Esophagus (tissue), 2 donors: Measurements from ENCODE around the gene TBL1XR1. TPM values are rescaled to one million over a fixed set of nuclear protein-coding genes. Genes with fewer than 3 reads are reported as not detected.

Experiments used
- H3K27ac ChIP-seq, 2 donors: one replicate each; pipeline ENCODE4 v1.5.1; 2013; ENCODE audit warnings: low read depth in 2 of 2, mild to moderate bottlenecking in 2 of 2, inconsistent platforms in 1 of 2, low read length in 1 of 2, moderate library complexity in 1 of 2
- H3K27me3 ChIP-seq, 2 donors: one replicate each; pipeline ENCODE4 v1.6.1; 2013; ENCODE audit warnings: low read length in 2 of 2, control low read depth in 1 of 2, mild to moderate bottlenecking in 1 of 2; ENCODE audit not compliant: insufficient read depth in 2 of 2, control insufficient read depth in 1 of 2
- H3K36me3 ChIP-seq, 2 donors: one replicate each; pipeline ENCODE4 v1.6.1; 2013; ENCODE audit warnings: low read length in 1 of 2; ENCODE audit not compliant: control insufficient read depth in 2 of 2, insufficient read depth in 2 of 2
- H3K4me1 ChIP-seq, 2 donors: one replicate each; pipeline ENCODE4 v1.6.1; 2013; ENCODE audit warnings: low read length in 1 of 2; ENCODE audit not compliant: control insufficient read depth in 2 of 2, insufficient read depth in 2 of 2
- H3K4me3 ChIP-seq, 2 donors: one replicate each; pipeline ENCODE4 v1.5.1; 2013; ENCODE audit warnings: low read length in 2 of 2, mild to moderate bottlenecking in 2 of 2, low read depth in 1 of 2, moderate library complexity in 1 of 2
- H3K9me3 ChIP-seq, 2 donors: one replicate each; pipeline ENCODE4 v1.6.1; 2013; ENCODE audit warnings: mild to moderate bottlenecking in 2 of 2, low read depth in 1 of 2, low read length in 1 of 2, moderate library complexity in 1 of 2; ENCODE audit not compliant: control insufficient read depth in 2 of 2, insufficient read depth in 1 of 2
- WGBS, 2 donors: extraction: QIAGEN DNeasy Blood & Tissue Kit; methylation state at CpG; one replicate each; pipeline ENCODE4 v1.1.7; 2013; 5-methylcytosine and 5-hydroxymethylcytosine counted together
- polyA plus RNA-seq, 2 donors: library from polyadenylated mRNA; stranded (reverse); fragments of 200-250 nt; gene quantifications; one replicate each; pipeline ENCODE4 v1.2.3, GENCODE V29; 2013
- donor health status: healthy with polysubstance abuse.
- donor health status: Bipolar disorder and iron deficiency.

Gene TBL1XR1
- polyA plus RNA-seq, 2 donors: 16.2 to 19.3 TPM

GRCh38 chr3:177065285-177066033, 131.8 kb downstream of the TBL1XR1 start:
- Histone ChIP-seq H3K4me1 (no peaks in the 10 kb centered on the region), H3K27ac (no peak overlapping the region), H3K36me3 (no peaks in the 10 kb centered on the region), H3K9me3 (no peaks in the 10 kb centered on the region), H3K27me3 (no peaks in the 10 kb centered on the region), H3K4me3 (no peak overlapping the region)
- WGBS, 2 donors: 83 to 84% methylated on average over 3 of the region's 3 CpGs

GRCh38 chr3:177062052-177062732, 135.1 kb downstream of the TBL1XR1 start:
- Histone ChIP-seq H3K36me3 (no peaks in the 10 kb centered on the region), H3K4me3 (no peak overlapping the region), H3K27me3 (no peaks in the 10 kb centered on the region), H3K27ac (no peak overlapping the region), H3K9me3 (no peaks in the 10 kb centered on the region), H3K4me1 (no peaks in the 10 kb centered on the region)
- 91 to 93% methylated on average over 2 of the region's 2 CpGs for WGBS, 2 donors

- Histone ChIP-seq H3K27ac (no peak overlapping the region), H3K4me3 (no peak overlapping the region), H3K27me3 (no peaks in the 10 kb centered on the region), H3K36me3 (no peaks in the 10 kb centered on the region), H3K4me1 (no peaks in the 10 kb centered on the region), H3K9me3 (no peaks in the 10 kb centered on the region)
- WGBS, 2 donors: 75% methylated on average over 4 of the region's 4 CpGs
Measured at GRCh38 chr3:177061369-177061768, 135.9 kb downstream of the TBL1XR1 start.

GRCh38 chr3:177060492-177060891, 136.8 kb downstream of the TBL1XR1 start:
- 87 to 91% methylated on average over 1 of the region's 1 CpG for WGBS, 2 donors
- no peaks in the 10 kb centered on the region for H3K27me3 ChIP-seq

GRCh38 chr3:177058648-177059047, 138.6 kb downstream of the TBL1XR1 start:
- Histone ChIP-seq H3K4me3 (no peak overlapping the region), H3K27me3 (no peaks in the 10 kb centered on the region), H3K4me1 (no peaks in the 10 kb centered on the region), H3K27ac (no peak overlapping the region), H3K9me3 (no peaks in the 10 kb centered on the region), H3K36me3 (no peaks in the 10 kb centered on the region)
- WGBS, 2 donors: 76 to 78% methylated on average over 2 of the region's 2 CpGs

More at GRCh38 chr3:177060492-177060891, 136.8 kb downstream of the TBL1XR1 start:
- Histone ChIP-seq H3K27ac (no peak overlapping the region), H3K4me3 (no peak overlapping the region), H3K9me3 (no peaks in the 10 kb centered on the region), H3K36me3 (no peaks in the 10 kb centered on the region), H3K4me1 (no peaks in the 10 kb centered on the region)

- WGBS, 2 donors: 69 to 71% methylated on average over 4 of the region's 4 CpGs
Measured at GRCh38 chr3:177057768-177058167, 139.5 kb downstream of the TBL1XR1 start.

GRCh38 chr3:177056927-177057326, 140.4 kb downstream of the TBL1XR1 start:
- Histone ChIP-seq H3K4me1 (no peaks in the 10 kb centered on the region), H3K36me3 (no peaks in the 10 kb centered on the region), H3K4me3 (no peak overlapping the region), H3K9me3 (no peaks in the 10 kb centered on the region), H3K27ac (no peak overlapping the region), H3K27me3 (no peaks in the 10 kb centered on the region)
- 87% methylated on average over 3 of the region's 3 CpGs for WGBS, 2 donors

More at GRCh38 chr3:177057768-177058167, 139.5 kb downstream of the TBL1XR1 start:
- no peak overlapping the region for H3K4me3 ChIP-seq
- H3K9me3 ChIP-seq: no peaks in the 10 kb centered on the region
- H3K4me1 ChIP-seq: no peaks in the 10 kb centered on the region
- H3K27ac ChIP-seq: no peak overlapping the region
- no peaks in the 10 kb centered on the region for H3K27me3 ChIP-seq
- no peaks in the 10 kb centered on the region for H3K36me3 ChIP-seq

- H3K4me1 ChIP-seq: no peaks in the 10 kb centered on the region
- H3K27ac ChIP-seq: no peak overlapping the region
- no peak overlapping the region for H3K4me3 ChIP-seq
- no peaks in the 10 kb centered on the region for H3K36me3 ChIP-seq
- H3K27me3 ChIP-seq: no peaks in the 10 kb centered on the region
- 34 to 63% methylated on average over 1 of the region's 1 CpG for WGBS, 2 donors
- H3K9me3 ChIP-seq: no peaks in the 10 kb centered on the region
Measured at GRCh38 chr3:177055605-177056571, 141.4 kb downstream of the TBL1XR1 start.

GRCh38 chr3:177053107-177053506, 144.2 kb downstream of the TBL1XR1 start:
- Histone ChIP-seq H3K27me3 (no peaks in the 10 kb centered on the region), H3K4me3 (no peak overlapping the region), H3K36me3 (peaks cover 0 to 4% of the 10 kb centered on the region in 2 donors), H3K4me1 (no peaks in the 10 kb centered on the region), H3K27ac (no peak overlapping the region), H3K9me3 (no peaks in the 10 kb centered on the region)
- WGBS, 2 donors: 78 to 92% methylated on average over 2 of the region's 2 CpGs
